NB4 (cell line): ENCODE measurements around the gene CIAO3.

Experiments used
- POLR2A ChIP-seq: IDR thresholded peaks from 2 replicates; pipeline ENCODE4 v1.6.1; 2011; ENCODE audit warnings: mild to moderate bottlenecking; ENCODE audit not compliant: insufficient read length; ENCODE audit errors: extremely low read depth
- TF ChIP-seq, protein P1 (sequence below): IDR thresholded peaks from one replicate; pipeline ENCODE4 v1.5.1; 2012; ENCODE audit warnings: low read depth, low read length

DNA sequence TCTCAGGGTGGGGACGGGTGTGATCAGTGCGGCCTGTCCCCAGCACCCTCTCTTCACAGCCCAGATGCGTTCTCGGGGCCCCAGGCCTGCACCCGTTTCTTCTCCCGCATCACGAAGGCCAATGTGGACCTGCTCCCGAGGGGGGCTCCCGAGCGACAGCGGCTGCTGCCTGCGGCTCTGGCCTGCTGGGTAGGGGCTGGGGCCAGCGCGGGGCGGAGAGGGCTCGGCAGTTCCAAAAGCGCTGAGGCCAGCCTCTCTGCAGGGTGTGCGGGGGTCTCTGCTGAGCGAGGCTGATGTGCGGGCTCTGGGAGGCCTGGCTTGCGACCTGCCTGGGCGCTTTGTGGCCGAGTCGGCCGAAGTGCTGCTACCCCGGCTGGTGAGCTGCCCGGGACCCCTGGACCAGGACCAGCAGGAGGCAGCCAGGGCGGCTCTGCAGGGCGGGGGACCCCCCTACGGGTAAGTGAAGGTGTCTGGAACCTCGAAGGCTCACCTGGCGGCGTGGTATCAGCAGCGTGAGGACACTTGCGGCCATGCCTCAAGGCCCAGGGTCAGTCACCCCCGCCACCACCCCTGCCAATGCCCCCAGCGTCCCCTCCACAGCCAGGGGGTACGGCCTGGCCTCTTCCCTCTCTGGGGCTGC lies 24.2 kb upstream of the CIAO3 start:
- TF ChIP-seq, protein P1, sequence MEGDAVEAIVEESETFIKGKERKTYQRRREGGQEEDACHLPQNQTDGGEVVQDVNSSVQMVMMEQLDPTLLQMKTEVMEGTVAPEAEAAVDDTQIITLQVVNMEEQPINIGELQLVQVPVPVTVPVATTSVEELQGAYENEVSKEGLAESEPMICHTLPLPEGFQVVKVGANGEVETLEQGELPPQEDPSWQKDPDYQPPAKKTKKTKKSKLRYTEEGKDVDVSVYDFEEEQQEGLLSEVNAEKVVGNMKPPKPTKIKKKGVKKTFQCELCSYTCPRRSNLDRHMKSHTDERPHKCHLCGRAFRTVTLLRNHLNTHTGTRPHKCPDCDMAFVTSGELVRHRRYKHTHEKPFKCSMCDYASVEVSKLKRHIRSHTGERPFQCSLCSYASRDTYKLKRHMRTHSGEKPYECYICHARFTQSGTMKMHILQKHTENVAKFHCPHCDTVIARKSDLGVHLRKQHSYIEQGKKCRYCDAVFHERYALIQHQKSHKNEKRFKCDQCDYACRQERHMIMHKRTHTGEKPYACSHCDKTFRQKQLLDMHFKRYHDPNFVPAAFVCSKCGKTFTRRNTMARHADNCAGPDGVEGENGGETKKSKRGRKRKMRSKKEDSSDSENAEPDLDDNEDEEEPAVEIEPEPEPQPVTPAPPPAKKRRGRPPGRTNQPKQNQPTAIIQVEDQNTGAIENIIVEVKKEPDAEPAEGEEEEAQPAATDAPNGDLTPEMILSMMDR = no peak
- no peak for TF ChIP-seq POLR2A
